ENCODE results near the gene UHRF1.

UHRF1 gene

GRCh38 chr19:4909156-4909896 lies at the start of gene UHRF1:
Gene UHRF1 (plus strand): TSS chr19:4909501. CDS start chr19:4910886, 1,385 bp downstream.
- Mint-ChIP-seq H3K4me1 (ENCODE audit: low read depth) (peaks cover 53% of the 10 kb centered on the region), H3K9me3 (no peaks in the 10 kb centered on the region)

GRCh38 chr19:4859697-4860096 lies 49.6 kb upstream of the UHRF1 start:
- H3K36me3 Mint-ChIP-seq (ENCODE audit: low read depth) = peaks cover 97% of the 10 kb centered on the region
- intact Hi-C loops (cut with micrococcal nuclease) = no loop called here
- H3K4me3 Mint-ChIP-seq = no peak overlapping the region
- H3K4me1 Mint-ChIP-seq (ENCODE audit: low read depth) = peaks cover 11% of the 10 kb centered on the region
- no peak overlapping the region for H3K27ac Mint-ChIP-seq
- H3K9me3 Mint-ChIP-seq = no peaks in the 10 kb centered on the region
- H3K27me3 Mint-ChIP-seq = no peaks in the 10 kb centered on the region

More at GRCh38 chr19:4909156-4909896, at the start of gene UHRF1:
- intact Hi-C loops (cut with micrococcal nuclease) = no loop called here
- H3K4me3 Mint-ChIP-seq = peak within 1 kb of the TSS; percentile 73
- no peaks in the 10 kb centered on the region for H3K27me3 Mint-ChIP-seq
- peak within 1 kb of the TSS; percentile 73 for H3K27ac Mint-ChIP-seq
- H3K36me3 Mint-ChIP-seq (ENCODE audit: low read depth) = peaks cover 31% of the 10 kb centered on the region

GRCh38 chr19:4861147-4861546 lies 48.2 kb upstream of the UHRF1 start:
- intact Hi-C loops (cut with micrococcal nuclease) = no loop called here
- no peak overlapping the region for H3K4me3 Mint-ChIP-seq
- H3K27me3 Mint-ChIP-seq = no peaks in the 10 kb centered on the region
- peaks cover 25% of the 10 kb centered on the region for H3K4me1 Mint-ChIP-seq (ENCODE audit: low read depth)
- no peaks in the 10 kb centered on the region for H3K9me3 Mint-ChIP-seq
- H3K36me3 Mint-ChIP-seq (ENCODE audit: low read depth) = peaks cover 95% of the 10 kb centered on the region
- no peak overlapping the region for H3K27ac Mint-ChIP-seq

- peaks cover 70% of the 10 kb centered on the region for H3K4me1 Mint-ChIP-seq (ENCODE audit: low read depth)
- intact Hi-C loops (cut with micrococcal nuclease) = no loop called here
- H3K27ac Mint-ChIP-seq = peak overlapping the region; percentile 96
- peaks cover 56% of the 10 kb centered on the region for H3K36me3 Mint-ChIP-seq (ENCODE audit: low read depth)
- H3K9me3 Mint-ChIP-seq = no peaks in the 10 kb centered on the region
- H3K27me3 Mint-ChIP-seq = no peaks in the 10 kb centered on the region
- peak overlapping the region; percentile 91 for H3K4me3 Mint-ChIP-seq
Measured at GRCh38 chr19:4866595-4867424, 42.5 kb upstream of the UHRF1 start.

GRCh38 chr19:4867534-4868285 lies 41.6 kb upstream of the UHRF1 start, which contains the start of gene PLIN3:
Gene PLIN3 (minus strand): TSS chr19:4867667. CDS start chr19:4861394, 6,273 bp downstream.
- no peaks in the 10 kb centered on the region for H3K27me3 Mint-ChIP-seq
- H3K4me1 Mint-ChIP-seq (ENCODE audit: low read depth) = peaks cover 79% of the 10 kb centered on the region
- peak within 1 kb of the TSS; percentile 91 for H3K4me3 Mint-ChIP-seq
- H3K9me3 Mint-ChIP-seq = no peaks in the 10 kb centered on the region
- intact Hi-C loops (cut with micrococcal nuclease) = no loop called here
- peak within 1 kb of the TSS; percentile 96 for H3K27ac Mint-ChIP-seq
- peaks cover 47% of the 10 kb centered on the region for H3K36me3 Mint-ChIP-seq (ENCODE audit: low read depth)

- peaks cover 81% of the 10 kb centered on the region for H3K4me1 Mint-ChIP-seq (ENCODE audit: low read depth)
- H3K27me3 Mint-ChIP-seq = no peaks in the 10 kb centered on the region
- intact Hi-C loops (cut with micrococcal nuclease) = no loop called here
- H3K9me3 Mint-ChIP-seq = no peaks in the 10 kb centered on the region
- H3K4me3 Mint-ChIP-seq = peak overlapping the region; percentile 91
- peaks cover 42% of the 10 kb centered on the region for H3K36me3 Mint-ChIP-seq (ENCODE audit: low read depth)
- peak overlapping the region; percentile 96 for H3K27ac Mint-ChIP-seq
Measured at GRCh38 chr19:4868286-4868834, 40.9 kb upstream of the UHRF1 start.

GRCh38 chr19:4870025-4870700 lies 39.1 kb upstream of the UHRF1 start:
- H3K9me3 Mint-ChIP-seq = no peaks in the 10 kb centered on the region
- intact Hi-C loops (cut with micrococcal nuclease) = no loop called here
- H3K36me3 Mint-ChIP-seq (ENCODE audit: low read depth) = peaks cover 26% of the 10 kb centered on the region
- peak overlapping the region; percentile 96 for H3K27ac Mint-ChIP-seq
- H3K27me3 Mint-ChIP-seq = no peaks in the 10 kb centered on the region
- no peak overlapping the region for H3K4me3 Mint-ChIP-seq
- H3K4me1 Mint-ChIP-seq (ENCODE audit: low read depth) = peaks cover 66% of the 10 kb centered on the region

GRCh38 chr19:4871711-4872110 lies 37.6 kb upstream of the UHRF1 start:
- H3K9me3 Mint-ChIP-seq = no peaks in the 10 kb centered on the region
- no peak overlapping the region for H3K4me3 Mint-ChIP-seq
- H3K36me3 Mint-ChIP-seq (ENCODE audit: low read depth) = peaks cover 13% of the 10 kb centered on the region
- peaks cover 50% of the 10 kb centered on the region for H3K4me1 Mint-ChIP-seq (ENCODE audit: low read depth)
- H3K27ac Mint-ChIP-seq = peak overlapping the region; percentile 65
- H3K27me3 Mint-ChIP-seq = no peaks in the 10 kb centered on the region
- intact Hi-C loops (cut with micrococcal nuclease) = loop anchor here (1.0 kb wide), 2 partner anchors 40 to 160 kb away; no protein-coding TSS in a partner anchor

GRCh38 chr19:4873930-4874329 lies 35.4 kb upstream of the UHRF1 start:
- H3K4me3 Mint-ChIP-seq = no peak overlapping the region
- H3K9me3 Mint-ChIP-seq = no peaks in the 10 kb centered on the region
- H3K36me3 Mint-ChIP-seq (ENCODE audit: low read depth) = no peaks in the 10 kb centered on the region
- no peak overlapping the region for H3K27ac Mint-ChIP-seq
- intact Hi-C loops (cut with micrococcal nuclease) = no loop called here
- peaks cover 48% of the 10 kb centered on the region for H3K4me1 Mint-ChIP-seq (ENCODE audit: low read depth)
- H3K27me3 Mint-ChIP-seq = peaks cover 12% of the 10 kb centered on the region

- H3K4me1 Mint-ChIP-seq (ENCODE audit: low read depth) = peaks cover 11% of the 10 kb centered on the region
- H3K27ac Mint-ChIP-seq = no peak overlapping the region
- no peak overlapping the region for H3K4me3 Mint-ChIP-seq
- no peaks in the 10 kb centered on the region for H3K9me3 Mint-ChIP-seq
- H3K27me3 Mint-ChIP-seq = peaks cover 13% of the 10 kb centered on the region
- intact Hi-C loops (cut with micrococcal nuclease) = no loop called here
- no peaks in the 10 kb centered on the region for H3K36me3 Mint-ChIP-seq (ENCODE audit: low read depth)
Measured at GRCh38 chr19:4877753-4878490, 31.4 kb upstream of the UHRF1 start.

- no peaks in the 10 kb centered on the region for H3K36me3 Mint-ChIP-seq (ENCODE audit: low read depth)
- no peak overlapping the region for H3K27ac Mint-ChIP-seq
Measured at GRCh38 chr19:4878491-4878968, 30.8 kb upstream of the UHRF1 start.

GRCh38 chr19:4879041-4879440 lies 30.3 kb upstream of the UHRF1 start:
- peaks cover 13% of the 10 kb centered on the region for H3K27me3 Mint-ChIP-seq
- H3K4me1 Mint-ChIP-seq (ENCODE audit: low read depth) = peaks cover 11% of the 10 kb centered on the region
- intact Hi-C loops (cut with micrococcal nuclease) = no loop called here
- no peak overlapping the region for H3K27ac Mint-ChIP-seq
- no peaks in the 10 kb centered on the region for H3K36me3 Mint-ChIP-seq (ENCODE audit: low read depth)
- H3K9me3 Mint-ChIP-seq = no peaks in the 10 kb centered on the region
- no peak overlapping the region for H3K4me3 Mint-ChIP-seq

More at GRCh38 chr19:4878491-4878968, 30.8 kb upstream of the UHRF1 start:
- Mint-ChIP-seq H3K9me3 (no peaks in the 10 kb centered on the region), H3K27me3 (peaks cover 13% of the 10 kb centered on the region), H3K4me1 (ENCODE audit: low read depth) (peaks cover 11% of the 10 kb centered on the region), H3K4me3 (peak overlapping the region; percentile 21)
- intact Hi-C loops (cut with micrococcal nuclease) = no loop called here
